Measurements from ENCODE around the gene BCLAF3.

DNA sequence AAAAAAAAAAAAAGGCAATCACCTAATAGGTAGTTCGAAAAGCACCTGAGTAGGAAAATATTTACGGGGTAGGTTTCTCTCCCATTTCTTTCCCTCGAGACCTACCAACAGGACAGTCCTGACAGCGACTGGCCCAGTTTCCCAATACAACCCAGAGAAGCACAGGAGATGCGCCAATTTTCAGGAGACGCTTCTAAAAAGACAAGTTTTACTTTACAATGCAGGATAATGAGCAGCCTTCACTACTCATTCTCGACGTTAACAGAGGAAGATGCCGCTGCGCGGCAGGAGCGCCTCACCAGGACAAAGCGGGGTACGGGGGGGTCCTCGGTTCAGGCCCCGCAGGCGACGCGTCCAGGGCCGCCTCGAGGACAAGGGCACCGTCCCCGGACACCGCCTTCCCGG, 708 bp downstream of the BCLAF3 start:
- TF ChIP-seq, protein P1, sequence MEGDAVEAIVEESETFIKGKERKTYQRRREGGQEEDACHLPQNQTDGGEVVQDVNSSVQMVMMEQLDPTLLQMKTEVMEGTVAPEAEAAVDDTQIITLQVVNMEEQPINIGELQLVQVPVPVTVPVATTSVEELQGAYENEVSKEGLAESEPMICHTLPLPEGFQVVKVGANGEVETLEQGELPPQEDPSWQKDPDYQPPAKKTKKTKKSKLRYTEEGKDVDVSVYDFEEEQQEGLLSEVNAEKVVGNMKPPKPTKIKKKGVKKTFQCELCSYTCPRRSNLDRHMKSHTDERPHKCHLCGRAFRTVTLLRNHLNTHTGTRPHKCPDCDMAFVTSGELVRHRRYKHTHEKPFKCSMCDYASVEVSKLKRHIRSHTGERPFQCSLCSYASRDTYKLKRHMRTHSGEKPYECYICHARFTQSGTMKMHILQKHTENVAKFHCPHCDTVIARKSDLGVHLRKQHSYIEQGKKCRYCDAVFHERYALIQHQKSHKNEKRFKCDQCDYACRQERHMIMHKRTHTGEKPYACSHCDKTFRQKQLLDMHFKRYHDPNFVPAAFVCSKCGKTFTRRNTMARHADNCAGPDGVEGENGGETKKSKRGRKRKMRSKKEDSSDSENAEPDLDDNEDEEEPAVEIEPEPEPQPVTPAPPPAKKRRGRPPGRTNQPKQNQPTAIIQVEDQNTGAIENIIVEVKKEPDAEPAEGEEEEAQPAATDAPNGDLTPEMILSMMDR (IDR thresholded peaks at IDR 0.05), result no peak
- TF ChIP-seq POLR2AphosphoS5 (IDR thresholded peaks at IDR 0.05; ENCODE audit: low read depth, low read length), result no peak
- TF ChIP-seq TCF7L2 (IDR thresholded peaks at IDR 0.05; ENCODE audit: low read depth, low read length), result no peak
